K562 (cell line): ENCODE measurements around the gene CUX1. TPM values are rescaled to one million over a fixed set of nuclear protein-coding genes. Genes with fewer than 3 reads are reported as not detected.

Source experiments
- CBX5 ChIP-seq: IDR thresholded peaks from 2 replicates; pipeline ENCODE4 v1.6.1; 2014; ENCODE audit warnings: low read depth, borderline replicate concordance
- GATA2 ChIP-seq: sonication (generic); formaldehyde crosslinking; IDR thresholded peaks from 2 replicates; pipeline ENCODE4 v1.4.0; 2020; ENCODE audit warnings: mild to moderate bottlenecking, missing genetic modification reagents
- PYGO2 ChIP-seq: fragments of 450-650 bp; IDR thresholded peaks from 2 replicates; pipeline ENCODE4 v1.6.1; 2016; ENCODE audit warnings: mild to moderate bottlenecking, missing genetic modification characterization, moderate library complexity, missing compliant biosample characterization
- RCOR1 ChIP-seq, 2 experiments: IDR thresholded peaks; 2 replicates each; pipeline ENCODE4 v1.6.1; 2012; ENCODE audit warnings: low read depth in 2 of 2, low read length in 2 of 2, borderline replicate concordance in 1 of 2, improper control_type of control experiment in 1 of 2
- TAF9B ChIP-seq: fragments of 450-650 bp; IDR thresholded peaks from 2 replicates; pipeline ENCODE4 v1.6.1; 2018; ENCODE audit warnings: mild to moderate bottlenecking; ENCODE audit not compliant: partially characterized antibody
- TRIM28 ChIP-seq: fragments of 450-650 bp; IDR thresholded peaks from 2 replicates; pipeline ENCODE4 v1.6.1; 2017
- ZFP30 ChIP-seq: fragments of 250-450 bp; sonication (Bioruptor Pico); IDR thresholded peaks from 2 replicates; pipeline ENCODE4 v1.8.0; 2022; ENCODE audit warnings: moderate library complexity, mild to moderate bottlenecking, inconsistent platforms, borderline replicate concordance
- ZNF12 ChIP-seq: sonication (generic); formaldehyde crosslinking; IDR thresholded peaks from 2 replicates; pipeline ENCODE4 v1.4.0; 2020; ENCODE audit warnings: mild to moderate bottlenecking, missing genetic modification reagents
- ZNF311 ChIP-seq: fragments of 250-450 bp; sonication (Bioruptor Pico); IDR thresholded peaks from 2 replicates; pipeline ENCODE4 v1.4.0; 2020; ENCODE audit warnings: mild to moderate bottlenecking, moderate library complexity
- polyA plus RNA-seq, 8 experiments: library from polyadenylated mRNA; depleted of rRNA in 4 of 8; stranded (reverse) in 5 of 8; unstranded in 3 of 8; fragments of >200 nt; fragmentation: Nextera tagmentation in 2 of 8; fragmentation: Illumina TruSeq in 1 of 8; extraction: Ambion mirVana in 2 of 8; extraction: Trizol in 1 of 8; gene quantifications; 2 replicates each; pipeline versions ENCODE4 v1.2.1 to v1.2.3, GENCODE V29; 2011 to 2014; ENCODE audit warnings: inconsistent platforms in 1 of 8, missing spikeins in 1 of 8
- total RNA-seq, 7 experiments: library from RNA; depleted of rRNA in 6 of 7; stranded (reverse); fragments of >200 nt in 6 of 7; fragmentation: Illumina TruSeq in 2 of 7; extraction: Trizol in 2 of 7; gene quantifications; 2 replicates each; pipeline versions ENCODE4 v1.2.1 to v1.2.3, GENCODE V29; 2011 to 2021; ENCODE audit warnings: low replicate concordance in 1 of 7
- TF ChIP-seq, protein P1 (sequence below): sonication (generic); formaldehyde crosslinking; IDR thresholded peaks from 2 replicates; pipeline ENCODE4 v1.9.0; 2022; ENCODE audit warnings: mild to moderate bottlenecking, missing genetic modification reagents
- TF ChIP-seq, protein P2 (sequence below): sonication (generic); formaldehyde crosslinking; IDR thresholded peaks from 2 replicates; pipeline ENCODE4 v1.8.1; 2023; ENCODE audit warnings: mild to moderate bottlenecking, missing genetic modification reagents

Gene CUX1
- total and polyA plus RNA-seq, 9 of the 15 experiments (the other 6 are each of a cell fraction or from before 2014, with no cell fraction given): 3.6 to 55.3 (median 25.2) TPM

DNA sequence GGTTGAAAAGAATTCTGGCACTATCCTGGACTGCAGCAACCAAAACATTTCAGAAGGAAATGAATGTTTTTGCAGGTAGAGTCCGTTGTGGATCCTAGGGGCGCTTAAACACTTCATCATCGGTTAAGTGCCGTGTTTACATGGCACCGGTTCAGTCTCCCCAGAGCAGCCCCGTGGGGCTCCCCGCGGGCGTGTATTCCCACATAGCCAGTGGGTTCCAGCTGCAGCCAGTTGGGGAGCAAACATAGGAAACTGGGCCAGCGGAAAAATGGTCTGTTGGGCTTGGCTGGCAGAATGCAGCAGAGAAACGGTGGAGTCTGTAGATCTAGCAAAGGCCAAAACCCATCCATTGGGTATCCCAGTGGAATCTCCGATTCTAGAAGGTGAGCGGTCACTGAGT lies 356.2 kb downstream of the CUX1 start (continued):
- TF ChIP-seq RCOR1 (IDR thresholded peaks at IDR 0.05; ENCODE audit: borderline replicate concordance in 1 of 2, low read depth in 2 of 2, low read length in 2 of 2) (no peak), ZNF311 (CRISPR knock-in tag) (no peak), CBX5 (no peak), GATA2 (CRISPR knock-in tag) (no peak), TAF9B (no peak), ZFP30 (CRISPR knock-in tag) (no peak), TRIM28 (no peak), PYGO2 (no peak), ZNF12 (CRISPR knock-in tag) (no peak)
- TF ChIP-seq, protein P1, sequence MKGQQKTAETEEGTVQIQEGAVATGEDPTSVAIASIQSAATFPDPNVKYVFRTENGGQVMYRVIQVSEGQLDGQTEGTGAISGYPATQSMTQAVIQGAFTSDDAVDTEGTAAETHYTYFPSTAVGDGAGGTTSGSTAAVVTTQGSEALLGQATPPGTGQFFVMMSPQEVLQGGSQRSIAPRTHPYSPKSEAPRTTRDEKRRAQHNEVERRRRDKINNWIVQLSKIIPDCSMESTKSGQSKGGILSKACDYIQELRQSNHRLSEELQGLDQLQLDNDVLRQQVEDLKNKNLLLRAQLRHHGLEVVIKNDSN (CRISPR knock-in tag): no peak
- TF ChIP-seq, protein P2, sequence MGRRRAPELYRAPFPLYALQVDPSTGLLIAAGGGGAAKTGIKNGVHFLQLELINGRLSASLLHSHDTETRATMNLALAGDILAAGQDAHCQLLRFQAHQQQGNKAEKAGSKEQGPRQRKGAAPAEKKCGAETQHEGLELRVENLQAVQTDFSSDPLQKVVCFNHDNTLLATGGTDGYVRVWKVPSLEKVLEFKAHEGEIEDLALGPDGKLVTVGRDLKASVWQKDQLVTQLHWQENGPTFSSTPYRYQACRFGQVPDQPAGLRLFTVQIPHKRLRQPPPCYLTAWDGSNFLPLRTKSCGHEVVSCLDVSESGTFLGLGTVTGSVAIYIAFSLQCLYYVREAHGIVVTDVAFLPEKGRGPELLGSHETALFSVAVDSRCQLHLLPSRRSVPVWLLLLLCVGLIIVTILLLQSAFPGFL: no peak
